HG03469 (cell line): ENCODE data around the gene HPS1.

Source experiments
- ATAC-seq: cut with Tn5 transposase; IDR thresholded peaks from one replicate; pipeline ENCODE4 v1.9.1; 2021; ENCODE audit warnings: mild to moderate bottlenecking, moderate library complexity, moderate number of reproducible peaks; ENCODE audit not compliant: unreplicated experiment

The HPS1 gene

DNA sequence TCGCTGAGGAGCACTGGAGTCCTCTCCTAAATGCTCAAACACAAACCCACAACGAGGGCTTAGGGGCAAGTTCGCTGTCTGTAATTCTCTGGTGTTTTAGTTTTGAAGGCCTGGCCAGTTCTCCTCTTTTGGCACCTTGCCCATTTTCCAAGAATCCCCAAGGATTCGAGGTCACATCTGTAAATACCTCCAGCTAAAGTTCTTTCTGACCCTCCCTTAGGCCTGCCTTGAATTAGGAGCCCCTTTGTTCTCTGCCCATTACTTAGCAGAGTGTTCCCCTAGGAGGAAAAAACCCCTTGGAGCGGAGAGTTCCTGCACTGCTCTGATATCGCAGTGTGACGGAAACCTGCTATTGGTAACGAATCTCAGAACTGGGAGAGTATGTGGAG, 31.0 kb downstream of the HPS1 start:
- no peak for ATAC-seq

- ATAC-seq = peak; percentile 61
Measured at GRCh38 chr10:98414932-98415730, 31.6 kb downstream of the HPS1 start, which contains the start of gene PYROXD2. PYROXD2 (minus strand) TSS chr10:98415182; CDS start chr10:98415135, 47 bp downstream.

DNA sequence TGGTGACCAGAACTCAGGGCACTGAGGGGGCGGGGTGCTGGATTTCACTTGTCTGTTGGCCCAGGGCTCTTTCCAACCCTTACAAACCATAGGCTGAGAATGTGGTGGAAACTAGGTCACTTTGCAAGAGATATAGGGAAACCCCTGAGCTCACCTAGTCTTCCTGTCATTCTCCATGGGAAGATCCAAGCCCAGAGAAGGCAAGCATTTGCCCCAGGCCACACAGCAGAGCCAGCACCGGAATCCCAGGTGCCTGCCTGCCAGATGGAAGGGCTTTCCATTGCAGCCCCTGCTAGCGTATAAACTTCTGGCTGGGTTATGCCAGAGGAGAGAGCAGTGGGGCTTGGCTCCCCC, 32.2 kb downstream of the HPS1 start:
- ATAC-seq = no peak

- ATAC-seq = no peak
Measured at GRCh38 chr10:98411768-98412167, 35.0 kb downstream of the HPS1 start.

GRCh38 chr10:98411166-98411565, 35.6 kb downstream of the HPS1 start:
- ATAC-seq = no peak

GRCh38 chr10:98410759-98411158, 36.0 kb downstream of the HPS1 start:
- ATAC-seq = no peak

DNA sequence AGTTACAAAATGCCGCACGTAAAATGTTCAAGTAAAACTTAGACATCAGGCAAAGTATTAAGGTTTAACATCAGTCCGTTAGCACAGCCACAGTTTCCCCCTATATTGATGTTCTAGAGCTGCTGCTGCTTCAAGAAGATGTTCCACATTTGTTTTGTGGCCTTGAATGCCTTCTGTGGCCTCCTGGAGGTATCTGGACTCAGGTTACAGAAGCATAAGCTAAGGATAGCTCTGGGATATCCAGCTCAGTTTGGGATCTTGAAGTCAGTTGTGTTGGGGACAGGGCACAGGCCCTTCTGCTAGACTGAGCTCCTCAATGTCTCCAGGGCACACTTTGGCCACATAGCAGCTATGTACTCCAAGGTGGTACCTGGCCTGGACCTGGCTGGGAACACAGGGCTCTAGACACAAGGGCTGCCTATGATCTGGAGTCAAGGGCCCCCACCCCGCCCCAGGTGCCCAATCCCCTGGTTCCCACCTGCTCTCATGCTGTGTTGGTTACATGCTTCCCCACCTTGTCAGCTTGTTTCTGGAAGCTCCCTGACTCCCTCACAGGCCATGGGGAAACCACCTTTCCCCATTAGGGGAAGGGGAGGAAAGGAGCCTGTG, 36.5 kb downstream of the HPS1 start:
- no peak for ATAC-seq

- ATAC-seq = no peak
Measured at GRCh38 chr10:98408799-98409198, 37.9 kb downstream of the HPS1 start.

GRCh38 chr10:98407744-98408241, 38.9 kb downstream of the HPS1 start:
- no peak for ATAC-seq

DNA sequence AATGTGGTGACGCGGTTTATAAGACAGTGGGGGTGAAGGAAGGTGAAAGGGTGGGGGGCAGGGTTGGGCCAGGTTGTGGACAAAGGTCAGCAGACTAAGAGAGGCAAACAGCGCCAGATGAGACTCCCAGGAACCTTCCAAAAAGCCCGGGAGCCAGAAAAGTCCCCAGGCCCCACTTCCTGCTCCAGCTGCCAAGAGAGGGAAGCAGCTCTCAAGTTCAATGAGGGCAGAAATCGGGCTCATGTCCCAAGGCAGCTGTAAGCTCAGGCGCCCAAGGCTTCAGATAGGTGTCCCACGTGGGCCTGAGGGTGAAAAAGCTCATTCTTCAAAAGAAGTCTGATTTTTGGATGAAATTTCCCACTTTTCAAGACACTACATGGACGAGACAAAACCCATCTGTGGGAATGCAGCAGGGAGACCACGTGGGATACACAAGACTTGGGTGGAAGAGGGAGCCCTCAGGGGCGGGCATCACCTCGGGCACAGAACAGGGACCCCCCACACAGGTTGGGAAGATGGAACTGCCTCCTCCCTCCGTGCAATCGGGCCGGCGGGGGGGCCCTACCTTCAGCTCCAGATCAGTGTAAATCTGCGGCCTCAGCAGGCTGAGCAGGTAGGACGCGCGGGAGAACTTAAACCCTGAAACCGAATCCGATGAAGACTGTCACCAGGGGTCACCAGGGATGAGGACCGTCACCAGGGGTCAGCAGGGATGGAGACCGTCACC, 39.6 kb downstream of the HPS1 start:
- ATAC-seq = no peak

DNA sequence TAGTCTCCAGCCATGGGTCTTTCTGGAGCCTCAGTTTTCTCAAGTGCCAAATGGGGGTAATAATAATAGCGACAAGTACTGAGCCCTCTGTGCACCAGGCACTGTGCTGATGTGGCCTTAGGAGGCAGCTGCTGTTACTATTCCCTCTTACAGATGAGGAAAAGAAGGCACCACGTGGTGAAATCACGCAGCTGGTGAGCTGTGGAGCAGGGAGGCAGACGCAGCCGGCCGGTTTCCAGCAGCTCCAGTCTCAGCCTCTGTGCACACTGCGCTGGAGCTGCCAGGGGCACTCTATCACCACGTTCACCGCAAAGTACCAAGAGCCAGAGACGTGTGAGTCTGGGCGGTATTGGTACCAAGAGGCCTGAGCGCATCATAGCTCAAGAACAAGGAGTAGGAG, 41.3 kb downstream of the HPS1 start:
- ATAC-seq = no peak

GRCh38 chr10:98404571-98405359, 42.0 kb downstream of the HPS1 start:
- ATAC-seq = no peak

GRCh38 chr10:98403812-98404504, 42.8 kb downstream of the HPS1 start:
- ATAC-seq = no peak

GRCh38 chr10:98402931-98403718, 43.6 kb downstream of the HPS1 start:
- ATAC-seq = no peak

GRCh38 chr10:98402478-98402877, 44.3 kb downstream of the HPS1 start:
- ATAC-seq = no peak

GRCh38 chr10:98400482-98400881, 46.3 kb downstream of the HPS1 start:
- no peak for ATAC-seq

DNA sequence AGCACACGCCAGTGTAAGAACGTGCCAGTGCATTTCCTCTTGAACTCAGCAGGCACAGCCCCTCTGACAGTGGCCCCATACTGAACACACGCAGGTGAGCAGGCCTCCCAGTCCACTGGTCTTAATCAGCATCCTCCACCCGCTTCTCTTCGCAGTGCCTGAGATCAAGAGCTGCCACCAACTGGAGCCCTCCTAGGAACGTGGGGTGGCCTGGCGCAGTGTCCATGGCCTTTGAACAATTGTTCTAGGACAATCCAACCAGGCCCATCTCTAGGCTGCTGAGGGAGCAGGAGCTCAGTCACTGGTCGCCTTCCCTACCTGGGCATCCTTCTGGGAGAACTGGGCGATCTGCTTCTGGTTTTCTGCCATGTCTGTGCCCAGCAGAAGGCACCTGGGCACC, 47.0 kb downstream of the HPS1 start:
- ATAC-seq = no peak

- no peak for ATAC-seq
Measured at GRCh38 chr10:98397089-98397600, 49.6 kb downstream of the HPS1 start.
